T-helper 1 cell treated with Interleukin-12 subunit alpha and Interleukin-12 subunit beta and Interleukin-4 antibody, amounts not matched to agents 30 μg/mL and 1 μg/mL, for 36 hours (primary cell): Measurements from ENCODE around the gene VPS45.
"Not testable (repeated sequence)": the region's sequence is repeated elsewhere in the genome, so short reads cannot be mapped to it uniquely, and the experiment has no call there.

Experiments used
- H3K27ac Mint-ChIP-seq: one replicate; pipeline ENCODE4 v1.8.0; 2021; ENCODE audit warnings: mild to moderate bottlenecking, mixed read lengths
- H3K27me3 Mint-ChIP-seq: one replicate; pipeline ENCODE4 v1.8.0; 2021; ENCODE audit warnings: low read depth, mixed read lengths
- H3K36me3 Mint-ChIP-seq: one replicate; pipeline ENCODE4 v1.8.0; 2021; ENCODE audit warnings: low read depth, mixed read lengths
- H3K4me1 Mint-ChIP-seq: one replicate; pipeline ENCODE4 v1.8.0; 2021; ENCODE audit warnings: low read depth, mixed read lengths
- H3K4me3 Mint-ChIP-seq: one replicate; pipeline ENCODE4 v1.8.0; 2021; ENCODE audit warnings: mild to moderate bottlenecking, moderate library complexity, mixed read lengths
- H3K9me3 Mint-ChIP-seq: one replicate; pipeline ENCODE4 v1.8.0; 2021; ENCODE audit warnings: mixed read lengths

Gene VPS45, protein sequence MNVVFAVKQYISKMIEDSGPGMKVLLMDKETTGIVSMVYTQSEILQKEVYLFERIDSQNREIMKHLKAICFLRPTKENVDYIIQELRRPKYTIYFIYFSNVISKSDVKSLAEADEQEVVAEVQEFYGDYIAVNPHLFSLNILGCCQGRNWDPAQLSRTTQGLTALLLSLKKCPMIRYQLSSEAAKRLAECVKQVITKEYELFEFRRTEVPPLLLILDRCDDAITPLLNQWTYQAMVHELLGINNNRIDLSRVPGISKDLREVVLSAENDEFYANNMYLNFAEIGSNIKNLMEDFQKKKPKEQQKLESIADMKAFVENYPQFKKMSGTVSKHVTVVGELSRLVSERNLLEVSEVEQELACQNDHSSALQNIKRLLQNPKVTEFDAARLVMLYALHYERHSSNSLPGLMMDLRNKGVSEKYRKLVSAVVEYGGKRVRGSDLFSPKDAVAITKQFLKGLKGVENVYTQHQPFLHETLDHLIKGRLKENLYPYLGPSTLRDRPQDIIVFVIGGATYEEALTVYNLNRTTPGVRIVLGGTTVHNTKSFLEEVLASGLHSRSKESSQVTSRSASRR

DNA sequence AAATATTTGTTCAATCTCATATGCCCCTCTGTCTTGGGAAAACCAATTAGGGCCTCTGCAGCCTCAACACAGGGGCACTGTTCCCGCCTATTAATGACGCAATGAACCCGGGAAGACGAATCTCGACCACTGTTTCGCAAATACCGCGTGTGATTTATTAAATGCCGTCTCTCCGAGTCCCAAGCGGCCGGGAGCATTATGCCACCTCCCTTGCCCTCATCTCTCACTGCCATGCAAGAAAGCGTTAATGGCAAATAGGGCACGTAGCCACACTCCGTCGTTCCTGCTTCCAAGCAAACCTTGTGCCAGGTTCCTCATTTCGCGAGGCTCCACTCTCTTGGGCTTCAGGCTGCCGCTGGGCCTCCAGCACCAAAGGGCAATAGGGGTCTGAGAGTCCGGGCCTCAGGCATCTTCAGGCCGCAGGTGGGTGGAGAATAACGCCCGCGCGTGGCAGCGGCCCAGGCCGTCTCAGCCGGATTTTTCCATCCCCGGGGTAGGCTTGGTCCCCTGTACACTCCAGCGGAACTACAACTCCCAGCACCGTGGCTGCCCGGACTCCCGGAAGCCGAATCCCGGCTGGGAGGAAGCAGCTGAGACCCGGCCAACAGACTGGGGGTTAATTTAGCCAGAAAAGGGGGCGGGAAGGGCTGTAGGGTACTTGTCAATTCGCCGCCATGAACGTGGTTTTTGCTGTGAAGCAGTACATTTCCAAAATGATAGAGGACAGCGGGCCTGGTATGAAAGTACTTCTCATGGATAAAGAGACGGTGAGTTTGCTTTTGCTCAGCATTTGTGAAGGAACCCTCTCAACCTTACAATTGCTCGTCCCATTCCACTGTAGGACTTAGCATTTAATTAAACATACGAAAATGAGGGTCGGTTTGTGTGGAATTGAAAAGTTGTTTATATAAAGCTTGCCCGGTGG, at the start of gene VPS45:
Gene VPS45, plus strand, starts transcription at position 593 of the 925 bp plus-strand sequence. Its CDS starts 82 bp downstream, at position 675.
- Mint-ChIP-seq H3K27ac (peak within 1 kb of the TSS; percentile 92), H3K4me3 (peak within 1 kb of the TSS; percentile 95), H3K4me1 (peaks cover 34% of the 10 kb centered on the region), H3K9me3 (no peaks in the 10 kb centered on the region), H3K36me3 (peaks cover 13% of the 10 kb centered on the region), H3K27me3 (no peaks in the 10 kb centered on the region)

DNA sequence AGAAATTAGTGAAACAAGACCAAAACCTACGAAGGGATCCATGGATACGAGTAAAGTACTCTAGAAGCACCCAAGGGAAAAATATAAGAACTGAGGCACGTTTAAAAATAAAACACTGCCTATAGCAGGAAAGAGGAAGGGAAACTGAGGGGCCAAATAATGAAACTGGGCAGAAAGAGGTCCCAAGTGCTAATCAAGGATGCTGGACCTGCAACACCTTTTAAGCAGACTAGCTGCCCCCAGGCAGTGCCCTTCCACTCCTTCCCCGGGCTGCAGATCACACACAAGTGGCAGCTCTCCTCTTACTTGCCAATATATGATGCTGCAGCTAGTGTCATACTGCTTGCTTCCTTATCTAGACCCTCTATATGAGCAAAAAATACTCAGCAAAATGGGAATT, 49.4 kb upstream of the VPS45 start:
- no peak overlapping the region for H3K4me3 Mint-ChIP-seq
- no peak overlapping the region for H3K27ac Mint-ChIP-seq
- H3K27me3 Mint-ChIP-seq = peaks cover 16% of the 10 kb centered on the region
- H3K4me1 Mint-ChIP-seq = peaks cover 1% of the 10 kb centered on the region
- H3K36me3 Mint-ChIP-seq = no peaks in the 10 kb centered on the region
- no peaks in the 10 kb centered on the region for H3K9me3 Mint-ChIP-seq

DNA sequence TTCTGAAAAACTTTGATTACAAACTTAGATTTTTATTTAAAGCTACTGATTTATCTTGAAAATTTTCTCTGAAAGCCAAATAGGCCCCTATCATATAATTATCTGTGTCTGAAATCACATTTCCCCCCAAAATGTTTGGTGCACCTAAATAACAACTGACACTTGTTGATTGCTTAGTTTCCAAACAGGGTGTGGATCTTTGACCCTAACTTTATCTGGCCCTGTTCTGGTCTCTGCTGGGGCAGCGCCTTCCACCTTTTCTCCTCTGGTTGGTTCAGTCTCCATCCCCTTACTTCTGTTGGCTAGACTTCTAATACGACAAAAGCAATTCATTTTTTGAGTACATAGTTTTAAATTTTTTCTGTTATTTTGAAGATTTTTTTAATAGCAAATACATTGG, 46.9 kb upstream of the VPS45 start:
- peaks cover 20% of the 10 kb centered on the region for H3K27me3 Mint-ChIP-seq
- H3K9me3 Mint-ChIP-seq = no peaks in the 10 kb centered on the region

DNA sequence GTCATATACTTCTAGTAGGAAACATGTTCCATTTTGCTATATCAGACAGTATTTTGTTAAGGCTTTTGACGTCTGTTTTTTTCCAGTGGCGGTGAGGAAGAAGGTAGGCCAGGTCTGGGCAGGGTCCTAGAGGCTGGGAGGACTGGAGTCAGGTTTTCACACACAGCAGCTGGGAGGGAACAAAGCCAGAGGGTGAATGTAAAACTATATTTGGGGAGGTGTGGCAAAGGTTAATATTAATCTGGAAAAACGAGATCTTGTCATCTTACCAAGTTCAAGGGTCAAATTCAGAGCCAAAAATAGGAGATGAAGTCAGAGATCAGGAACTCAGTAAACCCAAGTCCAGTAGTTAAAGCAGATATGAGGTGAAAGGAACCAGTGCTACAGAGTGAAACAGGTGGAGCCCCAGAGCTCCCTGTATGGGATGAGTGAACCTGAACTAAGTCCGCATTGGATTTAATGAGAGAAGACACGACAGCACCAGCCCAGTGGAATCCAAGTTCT, 46.3 kb upstream of the VPS45 start:
- H3K27me3 Mint-ChIP-seq = peaks cover 20% of the 10 kb centered on the region
- H3K27ac Mint-ChIP-seq = no peak overlapping the region
- H3K4me1 Mint-ChIP-seq = no peaks in the 10 kb centered on the region
- H3K36me3 Mint-ChIP-seq = no peaks in the 10 kb centered on the region
- H3K4me3 Mint-ChIP-seq = no peak overlapping the region
- no peaks in the 10 kb centered on the region for H3K9me3 Mint-ChIP-seq

More for the DNA sequence above, 46.9 kb upstream of the VPS45 start:
- H3K4me1 Mint-ChIP-seq = no peaks in the 10 kb centered on the region
- H3K4me3 Mint-ChIP-seq = no peak overlapping the region
- no peak overlapping the region for H3K27ac Mint-ChIP-seq
- H3K36me3 Mint-ChIP-seq = no peaks in the 10 kb centered on the region

DNA sequence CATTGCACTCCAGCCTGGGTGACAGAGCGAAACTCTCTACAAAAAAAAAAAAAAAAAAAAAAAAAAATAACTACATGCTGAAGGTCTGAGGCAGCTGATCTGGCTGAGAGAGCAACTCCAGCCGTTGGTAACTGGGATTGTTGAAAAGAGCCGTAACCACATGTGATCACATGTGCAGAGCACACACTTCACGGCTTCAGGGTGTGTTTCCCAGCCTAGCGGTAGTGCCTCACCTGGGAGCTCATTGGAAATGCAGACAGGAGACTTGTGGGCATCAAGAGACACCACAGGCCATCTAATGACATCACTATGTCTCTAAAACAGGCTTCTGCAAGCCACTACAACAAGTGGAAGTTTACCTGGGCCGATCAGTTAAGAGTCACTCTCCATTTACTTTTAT, 45.2 kb upstream of the VPS45 start:
- Mint-ChIP-seq H3K27me3 (peaks cover 20% of the 10 kb centered on the region), H3K9me3 (no peaks in the 10 kb centered on the region), H3K36me3 (no peaks in the 10 kb centered on the region), H3K4me3 (no peak overlapping the region), H3K4me1 (no peaks in the 10 kb centered on the region), H3K27ac (no peak overlapping the region)

DNA sequence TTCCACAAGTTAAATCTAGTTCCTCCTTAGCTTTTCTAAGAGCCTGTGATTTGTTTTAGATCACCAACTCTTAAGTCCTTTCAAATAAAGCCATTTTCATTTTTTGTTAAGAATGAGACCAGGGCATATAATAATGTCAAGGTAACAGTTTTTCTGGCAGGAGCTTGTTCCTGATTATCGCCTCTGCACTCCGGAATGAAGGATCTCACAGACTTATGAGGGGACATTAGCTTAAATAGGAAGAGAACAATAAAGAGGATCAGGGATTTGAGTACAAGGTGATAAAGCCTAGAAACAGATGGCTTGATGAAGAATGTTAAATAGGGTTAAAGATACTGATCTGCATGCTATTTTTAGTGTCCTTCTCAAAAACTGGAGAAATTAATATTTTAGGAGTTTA, 43.4 kb upstream of the VPS45 start:
- no peaks in the 10 kb centered on the region for H3K4me1 Mint-ChIP-seq
- no peak overlapping the region for H3K27ac Mint-ChIP-seq
- H3K9me3 Mint-ChIP-seq = no peaks in the 10 kb centered on the region
- peaks cover 25% of the 10 kb centered on the region for H3K27me3 Mint-ChIP-seq
- H3K36me3 Mint-ChIP-seq = no peaks in the 10 kb centered on the region
- H3K4me3 Mint-ChIP-seq = no peak overlapping the region

DNA sequence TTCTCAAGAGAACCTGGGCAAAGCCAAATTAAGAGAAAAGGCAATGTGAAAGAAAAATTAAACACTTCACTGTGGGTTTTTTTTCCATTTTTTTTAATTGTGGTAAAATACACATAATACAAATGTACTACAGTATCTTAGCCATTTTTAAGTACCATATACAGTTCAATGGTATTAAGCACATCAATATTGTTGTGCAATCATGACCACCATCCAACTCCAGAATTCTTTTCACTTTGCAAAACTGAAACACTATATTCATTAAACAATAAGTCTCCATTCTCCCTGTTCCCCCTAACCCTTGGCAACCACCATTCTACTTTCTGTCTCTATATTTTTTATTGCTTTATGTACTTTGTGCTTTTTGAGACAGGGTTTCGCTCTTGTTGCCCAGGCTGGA, 39.3 kb upstream of the VPS45 start:
- H3K4me3 Mint-ChIP-seq = no peak overlapping the region
- H3K4me1 Mint-ChIP-seq = no peaks in the 10 kb centered on the region
- no peak overlapping the region for H3K27ac Mint-ChIP-seq
- peaks cover 19% of the 10 kb centered on the region for H3K27me3 Mint-ChIP-seq
- H3K9me3 Mint-ChIP-seq = no peaks in the 10 kb centered on the region
- no peaks in the 10 kb centered on the region for H3K36me3 Mint-ChIP-seq

DNA sequence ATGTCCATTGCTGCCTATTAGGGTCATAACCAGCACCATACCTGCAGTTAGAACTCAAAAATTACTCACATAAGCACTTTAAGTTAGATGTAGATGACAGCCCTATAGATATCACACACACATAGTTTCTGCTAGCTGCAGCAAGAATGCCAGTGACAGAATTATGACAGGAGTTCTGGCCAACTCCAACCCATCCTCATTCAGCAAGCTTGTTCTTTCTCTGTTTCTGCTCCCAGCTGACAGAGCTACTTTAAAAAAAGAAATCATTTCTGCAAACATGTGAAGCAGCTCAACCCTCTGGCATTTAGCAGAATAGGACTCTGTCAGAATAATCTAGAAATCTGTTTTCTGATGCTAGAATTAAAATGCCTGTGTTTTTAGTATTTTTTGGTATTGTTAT, 33.2 kb upstream of the VPS45 start:
- peaks cover 25% of the 10 kb centered on the region for H3K27me3 Mint-ChIP-seq
- no peaks in the 10 kb centered on the region for H3K9me3 Mint-ChIP-seq
- no peaks in the 10 kb centered on the region for H3K36me3 Mint-ChIP-seq
- no peaks in the 10 kb centered on the region for H3K4me1 Mint-ChIP-seq
- no peak overlapping the region for H3K4me3 Mint-ChIP-seq
- H3K27ac Mint-ChIP-seq = no peak overlapping the region

DNA sequence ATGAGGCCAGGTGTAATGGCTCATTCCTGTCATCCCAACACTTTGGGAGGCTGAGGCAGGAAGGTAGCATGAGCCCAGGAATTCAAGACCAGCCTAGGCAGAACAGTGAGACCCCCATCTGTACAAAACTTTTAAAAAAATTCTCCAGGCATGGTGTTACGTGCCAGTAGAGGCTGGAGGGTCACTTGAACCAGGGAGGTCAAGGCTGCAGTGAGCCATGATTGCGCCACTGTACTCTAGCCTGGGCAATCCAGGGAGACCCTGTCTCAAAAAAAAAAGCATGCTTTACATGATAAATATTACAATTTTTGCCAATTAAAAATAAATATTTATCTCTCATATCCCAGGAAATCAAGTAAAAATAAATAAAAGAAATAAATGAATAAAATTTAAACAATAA, 17.6 kb upstream of the VPS45 start:
- H3K27ac Mint-ChIP-seq = no peak overlapping the region
- no peak overlapping the region for H3K4me3 Mint-ChIP-seq
- no peaks in the 10 kb centered on the region for H3K36me3 Mint-ChIP-seq
- H3K9me3 Mint-ChIP-seq = no peaks in the 10 kb centered on the region
- peaks cover 24% of the 10 kb centered on the region for H3K27me3 Mint-ChIP-seq
- peaks cover 8% of the 10 kb centered on the region for H3K4me1 Mint-ChIP-seq

DNA sequence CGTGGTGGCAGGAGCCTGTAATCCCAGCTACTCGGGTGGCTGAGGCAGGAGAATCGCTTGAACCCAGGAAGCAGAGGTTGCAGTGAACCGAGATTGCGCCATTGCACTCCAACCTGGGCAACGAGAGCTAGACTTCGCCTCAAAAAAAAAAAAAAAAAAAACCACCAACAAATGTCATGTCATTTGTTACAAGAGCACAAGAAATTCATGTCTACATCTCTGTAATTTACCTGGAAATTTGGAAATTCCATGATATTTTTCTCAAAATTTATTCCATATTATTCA, 16.5 kb upstream of the VPS45 start:
- Mint-ChIP-seq H3K4me1 (peaks cover 8% of the 10 kb centered on the region), H3K4me3 (no peak overlapping the region), H3K36me3 (no peaks in the 10 kb centered on the region), H3K27ac (no peak overlapping the region), H3K9me3 (no peaks in the 10 kb centered on the region), H3K27me3 (peaks cover 27% of the 10 kb centered on the region)

DNA sequence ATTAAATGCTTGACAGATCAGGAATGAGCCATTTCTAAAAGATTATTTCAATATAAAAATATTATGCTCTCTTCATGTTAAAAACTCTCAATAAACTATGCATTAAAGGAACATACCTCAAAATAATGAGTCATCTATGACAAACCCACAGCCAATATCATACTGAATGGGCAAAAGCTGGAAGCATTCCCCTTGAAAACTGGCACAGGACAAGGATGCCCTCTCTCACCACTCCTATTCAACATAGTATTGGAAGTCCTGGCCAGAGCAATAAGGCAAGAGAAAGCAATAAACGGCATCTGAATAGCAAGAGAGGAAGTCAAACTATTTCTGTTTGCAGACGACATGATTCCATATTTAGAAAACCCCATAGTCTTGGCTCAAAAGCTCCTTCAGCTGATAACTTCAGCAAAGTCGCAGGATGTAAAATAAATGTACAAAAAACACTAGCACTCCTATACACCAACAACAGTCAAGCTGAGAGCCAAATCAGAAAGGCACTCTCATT, 15.6 kb upstream of the VPS45 start:
- H3K9me3 Mint-ChIP-seq, H3K36me3 Mint-ChIP-seq, H3K4me1 Mint-ChIP-seq, H3K4me3 Mint-ChIP-seq, H3K27ac Mint-ChIP-seq: not testable (repeated sequence)
- peaks cover 34% of the 10 kb centered on the region for H3K27me3 Mint-ChIP-seq

DNA sequence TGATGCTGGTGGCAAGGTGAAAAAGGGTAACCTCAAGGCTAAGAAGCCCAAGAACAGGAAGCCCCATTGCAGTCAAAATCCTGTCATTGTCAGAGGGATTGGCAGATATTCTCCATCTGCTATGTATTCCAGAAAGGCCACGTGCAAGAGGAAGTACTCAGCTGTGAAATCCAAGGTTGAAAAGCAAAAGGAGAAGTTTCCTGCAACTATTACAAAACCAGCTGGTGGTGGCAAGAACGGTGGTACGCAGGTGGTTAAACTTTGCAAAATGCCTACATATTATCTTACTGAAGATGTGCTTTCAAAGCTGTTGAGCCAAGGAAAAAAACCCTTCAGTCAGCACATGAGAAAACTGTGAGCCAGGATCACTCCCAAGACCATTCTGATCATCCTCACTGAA, 13.7 kb upstream of the VPS45 start:
- Mint-ChIP-seq H3K27ac (no peak overlapping the region), H3K4me3 (no peak overlapping the region), H3K4me1 (peaks cover 8% of the 10 kb centered on the region), H3K9me3 (no peaks in the 10 kb centered on the region), H3K36me3 (no peaks in the 10 kb centered on the region), H3K27me3 (peaks cover 40% of the 10 kb centered on the region)

DNA sequence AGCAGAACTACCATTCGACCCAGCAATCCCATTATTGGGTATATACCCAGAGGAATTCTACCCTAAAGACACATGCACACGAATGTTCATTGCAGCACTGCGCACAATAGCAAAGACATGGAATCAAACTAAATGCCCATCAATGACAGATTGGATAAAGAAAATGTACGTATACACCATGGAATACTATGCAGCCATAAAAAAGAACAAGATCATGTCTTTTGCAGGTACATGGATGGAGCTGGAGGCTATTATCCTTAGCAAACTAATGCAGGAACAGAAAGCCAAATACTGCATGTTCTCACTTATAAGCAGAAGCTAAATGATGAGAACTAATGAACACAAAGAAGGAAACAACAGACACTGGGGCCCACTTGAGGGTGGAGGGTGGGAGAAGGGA, 12.1 kb upstream of the VPS45 start:
- not testable (repeated sequence) for H3K36me3 Mint-ChIP-seq, H3K4me1 Mint-ChIP-seq, H3K27ac Mint-ChIP-seq, H3K4me3 Mint-ChIP-seq, H3K9me3 Mint-ChIP-seq
- peaks cover 42% of the 10 kb centered on the region for H3K27me3 Mint-ChIP-seq

DNA sequence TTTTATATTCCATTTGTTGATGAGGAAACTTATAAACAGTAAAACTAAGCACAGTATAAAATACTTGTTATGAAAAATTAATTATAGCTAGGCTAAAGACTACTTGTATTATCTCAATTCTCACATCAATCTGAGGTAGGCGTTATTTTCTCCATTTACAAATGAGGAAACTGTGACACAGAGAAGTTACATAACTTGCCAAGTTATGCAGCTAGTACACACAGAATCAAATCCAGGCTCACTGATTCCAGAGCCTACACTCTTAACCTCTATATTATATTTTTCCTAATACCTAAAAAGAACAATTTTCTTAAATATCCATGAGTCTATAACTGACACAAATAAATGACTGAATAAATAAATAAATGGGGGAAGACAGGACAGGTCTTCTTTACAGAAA, 11.2 kb upstream of the VPS45 start:
- H3K27ac Mint-ChIP-seq = no peak overlapping the region
- no peaks in the 10 kb centered on the region for H3K9me3 Mint-ChIP-seq
- peaks cover 39% of the 10 kb centered on the region for H3K27me3 Mint-ChIP-seq
- no peaks in the 10 kb centered on the region for H3K36me3 Mint-ChIP-seq
- H3K4me3 Mint-ChIP-seq = no peak overlapping the region
- H3K4me1 Mint-ChIP-seq = peaks cover 4% of the 10 kb centered on the region
